Erythroblast (primary cell): ENCODE results near the gene TNNC2.

ENCODE experiments used
- GATA1 ChIP-seq: IDR thresholded peaks from 2 replicates; pipeline ENCODE4 v1.6.1; 2011; ENCODE audit warnings: low read depth, mild to moderate bottlenecking, control low read depth, low read length, moderate library complexity
- POLR2A ChIP-seq: IDR thresholded peaks from 2 replicates; pipeline ENCODE4 v1.6.1; 2011; ENCODE audit warnings: mild to moderate bottlenecking, low read length

DNA sequence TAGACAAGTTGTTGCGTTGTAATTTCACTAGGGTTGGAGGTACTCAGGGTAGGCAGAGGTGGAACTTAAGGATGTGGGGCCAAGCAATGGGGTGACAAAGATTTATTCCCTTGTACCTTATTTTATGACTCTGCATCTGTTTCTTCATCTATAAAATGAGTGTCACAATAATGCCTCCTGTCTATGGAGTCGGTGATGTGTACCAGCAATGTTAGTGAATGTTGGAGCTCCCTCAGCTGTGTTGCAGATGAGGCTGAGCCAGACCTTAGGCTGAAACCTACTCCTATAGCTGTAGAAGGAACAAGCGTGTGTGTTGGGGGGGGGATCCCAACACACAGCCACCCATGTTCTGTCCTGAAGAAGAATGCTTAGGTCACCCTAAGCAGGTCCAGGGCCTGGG, 10.2 kb downstream of the TNNC2 start:
- TF ChIP-seq POLR2A (no peak), GATA1 (no peak)
